Measurements from ENCODE around the gene AADACL3.

AADACL3 gene

GRCh38 chr1:12761781-12762180, 45.9 kb downstream of the AADACL3 start:
- TF ChIP-seq CTCF (conservative IDR thresholded peaks at IDR 0.05; ENCODE audit: control insufficient read depth, insufficient read depth, low read depth, low read length), result no peak
- no peak for DNase-seq (ENCODE audit: low read depth)
- H3K4me3 ChIP-seq (ENCODE audit: control insufficient read depth, low read depth, low read length), result no peak overlapping the region

DNA sequence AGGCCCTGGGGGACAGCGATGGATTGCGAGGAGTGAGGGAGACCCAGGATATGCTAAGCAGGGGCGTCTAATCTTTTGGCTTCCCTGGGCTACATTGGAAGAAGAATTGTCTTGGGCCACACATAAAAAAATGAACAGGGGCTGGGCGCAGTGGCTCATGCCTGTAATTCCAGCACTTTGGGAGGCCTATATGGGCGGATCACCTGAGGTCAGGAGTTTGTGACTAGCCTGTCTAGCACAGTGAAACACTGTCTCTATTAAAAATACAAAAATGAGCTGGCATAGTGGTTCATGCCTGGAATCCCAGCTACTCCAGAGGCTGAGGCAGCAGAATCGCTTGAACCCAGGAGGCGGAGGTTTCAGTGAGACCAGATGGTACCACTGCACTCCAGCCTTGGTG, 46.9 kb downstream of the AADACL3 start:
- no peak for DNase-seq (ENCODE audit: low read depth)
- H3K4me3 ChIP-seq (ENCODE audit: control insufficient read depth, low read depth, low read length), result no peak overlapping the region
- TF ChIP-seq CTCF (conservative IDR thresholded peaks at IDR 0.05; ENCODE audit: control insufficient read depth, insufficient read depth, low read depth, low read length), result no peak

DNA sequence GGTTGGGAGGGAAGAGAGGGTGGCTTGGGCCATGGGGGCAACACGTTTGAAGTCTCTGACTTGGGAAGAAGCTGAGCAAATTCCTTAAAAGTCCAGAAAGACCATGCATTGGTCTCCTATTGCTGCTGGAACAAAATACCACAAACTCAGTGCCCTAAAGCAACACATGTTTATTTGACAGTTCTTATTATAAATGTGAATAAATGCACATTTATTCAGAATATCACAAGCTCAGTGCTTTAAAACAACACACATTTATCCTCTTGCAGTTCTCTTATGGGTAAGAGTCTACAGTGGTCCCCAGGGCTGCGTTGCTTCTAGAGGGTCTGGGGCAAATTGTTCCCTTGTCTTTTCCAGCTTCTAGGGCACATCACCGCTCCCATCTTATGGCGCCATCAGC, 47.6 kb downstream of the AADACL3 start:
- DNase-seq (ENCODE audit: low read depth), result no peak
- H3K4me3 ChIP-seq (ENCODE audit: control insufficient read depth, low read depth, low read length), result no peak overlapping the region
- TF ChIP-seq CTCF (conservative IDR thresholded peaks at IDR 0.05; ENCODE audit: control insufficient read depth, insufficient read depth, low read depth, low read length), result no peak

- DNase-seq (ENCODE audit: low read depth), result no peak
- H3K4me3 ChIP-seq (ENCODE audit: control insufficient read depth, low read depth, low read length), result no peak overlapping the region
- no peak for TF ChIP-seq CTCF (conservative IDR thresholded peaks at IDR 0.05; ENCODE audit: control insufficient read depth, insufficient read depth, low read depth, low read length)
These were observed 48.1 kb downstream of the AADACL3 start for GRCh38 chr1:12764016-12764415.

GRCh38 chr1:12769031-12769430, 53.1 kb downstream of the AADACL3 start:
- no peak for TF ChIP-seq CTCF (conservative IDR thresholded peaks at IDR 0.05; ENCODE audit: control insufficient read depth, insufficient read depth, low read depth, low read length)
- H3K4me3 ChIP-seq (ENCODE audit: control insufficient read depth, low read depth, low read length), result no peak overlapping the region
- no peak for DNase-seq (ENCODE audit: low read depth)

GRCh38 chr1:12769976-12770505, 54.1 kb downstream of the AADACL3 start:
- DNase-seq (ENCODE audit: low read depth), result no peak
- no peak overlapping the region for H3K4me3 ChIP-seq (ENCODE audit: control insufficient read depth, low read depth, low read length)
- no peak for TF ChIP-seq CTCF (conservative IDR thresholded peaks at IDR 0.05; ENCODE audit: control insufficient read depth, insufficient read depth, low read depth, low read length)

DNA sequence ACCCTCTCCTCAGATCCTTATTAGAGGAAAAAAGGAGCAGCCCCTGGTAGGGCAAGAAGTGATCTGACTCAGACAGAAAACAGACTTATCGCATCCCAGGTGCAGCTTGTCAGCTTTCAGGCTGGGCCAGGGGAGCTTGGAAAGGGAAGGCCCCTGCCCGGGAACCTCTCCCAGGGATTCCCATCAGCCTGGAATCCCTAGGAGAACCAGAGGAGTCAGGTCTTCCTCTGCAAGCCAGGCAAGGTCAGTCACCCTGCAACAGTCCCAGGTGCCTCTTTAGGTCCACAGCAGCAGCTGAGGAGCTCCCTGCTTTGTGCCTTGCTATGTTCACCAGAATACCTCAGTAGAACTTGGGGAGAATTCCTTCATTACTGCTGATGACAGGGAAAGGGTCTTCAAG, 54.7 kb downstream of the AADACL3 start:
- no peak for DNase-seq (ENCODE audit: low read depth)
- H3K4me3 ChIP-seq (ENCODE audit: control insufficient read depth, low read depth, low read length), result no peak overlapping the region
- no peak for TF ChIP-seq CTCF (conservative IDR thresholded peaks at IDR 0.05; ENCODE audit: control insufficient read depth, insufficient read depth, low read depth, low read length)

Measured in fibroblast of mammary gland (primary cell).